GM23338 (cell line): ENCODE results near the gene RPS5. TPM values are rescaled to one million over a fixed set of nuclear protein-coding genes. Genes with fewer than 3 reads are reported as not detected.

ENCODE experiments used
- ATAC-seq: fragments of 200-7000 bp; cut with Tn5 transposase; 3 replicates; pipeline ENCODE4 v1.9.1; 2020
- DNase-seq: peaks from one replicate; pipeline ENCODE4 v3.0.0-alpha.2; 2015; ENCODE audit warnings: low spot score
- H2AFZ ChIP-seq: fragments of 200-600 bp; sonication (generic); 2 replicates; pipeline ENCODE4 v1.8.0; 2016; ENCODE audit warnings: antibody characterized with exemption, mild to moderate bottlenecking, moderate library complexity
- H3F3A ChIP-seq: fragments of 200-600 bp; sonication (generic); replicated peaks from 2 replicates; pipeline ENCODE4 v1.8.0; 2017; ENCODE audit warnings: antibody characterized with exemption, mixed run types, low read depth
- H3K27ac ChIP-seq: fragments of 200-600 bp; sonication (generic); 2 replicates; pipeline ENCODE4 v1.6.1; 2016; ENCODE audit warnings: low read depth
- H3K27me3 ChIP-seq: fragments of 200-600 bp; sonication (generic); 2 replicates; pipeline ENCODE4 v1.8.0; 2016; ENCODE audit warnings: mild to moderate bottlenecking, mixed run types, moderate library complexity; ENCODE audit not compliant: insufficient read depth
- H3K36me3 ChIP-seq: fragments of 200-600 bp; sonication (generic); 2 replicates; pipeline ENCODE4 v1.8.0; 2016; ENCODE audit warnings: mild to moderate bottlenecking; ENCODE audit not compliant: insufficient read depth
- H3K4me1 ChIP-seq: fragments of 200-600 bp; sonication (generic); 2 replicates; pipeline ENCODE4 v1.8.0; 2016; ENCODE audit warnings: mild to moderate bottlenecking, moderate library complexity; ENCODE audit not compliant: insufficient read depth
- H3K4me2 ChIP-seq: fragments of 200-600 bp; sonication (generic); 2 replicates; pipeline ENCODE4 v1.7.1; 2017; ENCODE audit warnings: mixed run types
- H3K4me3 ChIP-seq: fragments of 200-600 bp; sonication (generic); 2 replicates; pipeline ENCODE4 v1.6.1; 2016; ENCODE audit warnings: mixed run types
- H3K79me2 ChIP-seq: fragments of 200-600 bp; sonication (generic); replicated peaks from 2 replicates; pipeline ENCODE4 v1.8.0; 2017; ENCODE audit warnings: mild to moderate bottlenecking; ENCODE audit not compliant: insufficient read depth
- H3K9me2 ChIP-seq: fragments of 200-600 bp; sonication (generic); 2 replicates; pipeline ENCODE4 v1.8.0; 2017; ENCODE audit not compliant: insufficient read depth
- H4K20me1 ChIP-seq: fragments of 200-600 bp; sonication (generic); replicated peaks from 2 replicates; pipeline ENCODE4 v1.8.0; 2017; ENCODE audit warnings: mild to moderate bottlenecking; ENCODE audit not compliant: insufficient read depth
- H3K27ac Mint-ChIP-seq: 2 replicates; pipeline ENCODE4 v1.8.0; 2020; ENCODE audit warnings: inconsistent platforms, mild to moderate bottlenecking, moderate library complexity, mixed read lengths
- H3K27me3 Mint-ChIP-seq: 3 replicates; pipeline ENCODE4 v1.8.0; 2022; ENCODE audit warnings: low read depth, mild to moderate bottlenecking, moderate library complexity, mixed read lengths, inconsistent platforms; ENCODE audit not compliant: insufficient read depth, poor library complexity
- H3K36me3 Mint-ChIP-seq: 3 replicates; pipeline ENCODE4 v1.8.0; 2021; ENCODE audit warnings: low read depth, mild to moderate bottlenecking, inconsistent platforms, moderate library complexity, mixed read lengths
- H3K4me1 Mint-ChIP-seq: 3 replicates; pipeline ENCODE4 v1.8.0; 2020; ENCODE audit warnings: mild to moderate bottlenecking, inconsistent platforms, mixed read lengths
- H3K4me3 Mint-ChIP-seq: 3 replicates; pipeline ENCODE4 v1.8.0; 2021; ENCODE audit warnings: moderate library complexity, mild to moderate bottlenecking, inconsistent platforms, mixed read lengths
- H3K9me3 Mint-ChIP-seq: 3 replicates; pipeline ENCODE4 v1.8.0; 2020; ENCODE audit warnings: moderate library complexity, mild to moderate bottlenecking, inconsistent platforms, mixed read lengths
- CREB1 ChIP-seq: fragments of 250-450 bp; sonication (Bioruptor Pico); IDR thresholded peaks from 2 replicates; pipeline ENCODE4 v1.5.0; 2020; ENCODE audit warnings: low read depth, mild to moderate bottlenecking, moderate library complexity
- EZH2 ChIP-seq: fragments of 200-600 bp; sonication (generic); IDR thresholded peaks from one replicate; pipeline ENCODE4 v1.8.0; 2017; ENCODE audit warnings: antibody characterized with exemption, mild to moderate bottlenecking, low read depth; ENCODE audit not compliant: unreplicated experiment
- EZH2phosphoT487 ChIP-seq: fragments of 200-600 bp; sonication (generic); IDR thresholded peaks from one replicate; pipeline ENCODE4 v1.8.1; 2018; ENCODE audit warnings: antibody characterized with exemption; ENCODE audit not compliant: unreplicated experiment
- JUNB ChIP-seq: IDR thresholded peaks from one replicate; pipeline ENCODE4 v1.6.1; 2016; ENCODE audit warnings: antibody characterized with exemption; ENCODE audit not compliant: unreplicated experiment
- NANOG ChIP-seq: IDR thresholded peaks from 2 replicates; pipeline ENCODE4 v1.6.1; 2016; ENCODE audit warnings: antibody characterized with exemption, borderline replicate concordance
- POLR2AphosphoS5 ChIP-seq: IDR thresholded peaks from 2 replicates; pipeline ENCODE4 v1.6.1; 2016; ENCODE audit warnings: antibody characterized with exemption, low read depth
- STAT1 ChIP-seq: IDR thresholded peaks from one replicate; pipeline ENCODE4 v1.6.1; 2016; ENCODE audit warnings: antibody characterized with exemption; ENCODE audit not compliant: unreplicated experiment
- ZNF114 ChIP-seq: fragments of 250-450 bp; sonication (Bioruptor Pico); IDR thresholded peaks from 2 replicates; pipeline ENCODE4 v1.5.0; 2020; ENCODE audit warnings: mild to moderate bottlenecking, moderate library complexity
- ZNF331 ChIP-seq: fragments of 250-450 bp; sonication (Bioruptor Pico); IDR thresholded peaks from 2 replicates; pipeline ENCODE4 v1.5.0; 2020; ENCODE audit warnings: low read depth, mild to moderate bottlenecking, moderate library complexity
- polyA plus RNA-seq: library from polyadenylated mRNA; unstranded; fragments of >200 nt; fragmentation: Nextera tagmentation; extraction: Ambion mirVana; gene quantifications from 2 replicates; pipeline ENCODE4 v1.2.1, GENCODE V29; 2016
- total RNA-seq: library from RNA; depleted of rRNA; stranded (reverse); fragments of >200 nt; shearing (Covaris generic); gene quantifications from 2 replicates; pipeline ENCODE4 v1.2.3, GENCODE V29; 2014
- TF ChIP-seq, protein P1 (sequence below): IDR thresholded peaks from one replicate; pipeline ENCODE4 v1.6.1; 2018; ENCODE audit warnings: antibody characterized with exemption; ENCODE audit not compliant: unreplicated experiment
- TF ChIP-seq, protein P2 (sequence below), 2 experiments: fragments of 200-600 bp in 1 of 2; sonication (generic) in 1 of 2; conservative IDR thresholded peaks; 2 replicates each; pipeline versions ENCODE4 v1.5.1 to v1.6.1; 2016 to 2017; ENCODE audit warnings: antibody characterized with exemption in 2 of 2, low read depth in 2 of 2, mild to moderate bottlenecking in 2 of 2, moderate library complexity in 1 of 2
- TF ChIP-seq, protein P3 (sequence below): IDR thresholded peaks from 2 replicates; pipeline ENCODE4 v1.6.1; 2016; ENCODE audit warnings: antibody characterized with exemption
- TF ChIP-seq, protein P4 (sequence below): fragments of 250-450 bp; sonication (Bioruptor Pico); IDR thresholded peaks from 2 replicates; pipeline ENCODE4 v1.5.0; 2020; ENCODE audit warnings: mild to moderate bottlenecking, moderate library complexity

RPS5 gene
- total and polyA plus RNA-seq, 2 experiments from 2014 or later: 734 to 2,111 TPM

DNA sequence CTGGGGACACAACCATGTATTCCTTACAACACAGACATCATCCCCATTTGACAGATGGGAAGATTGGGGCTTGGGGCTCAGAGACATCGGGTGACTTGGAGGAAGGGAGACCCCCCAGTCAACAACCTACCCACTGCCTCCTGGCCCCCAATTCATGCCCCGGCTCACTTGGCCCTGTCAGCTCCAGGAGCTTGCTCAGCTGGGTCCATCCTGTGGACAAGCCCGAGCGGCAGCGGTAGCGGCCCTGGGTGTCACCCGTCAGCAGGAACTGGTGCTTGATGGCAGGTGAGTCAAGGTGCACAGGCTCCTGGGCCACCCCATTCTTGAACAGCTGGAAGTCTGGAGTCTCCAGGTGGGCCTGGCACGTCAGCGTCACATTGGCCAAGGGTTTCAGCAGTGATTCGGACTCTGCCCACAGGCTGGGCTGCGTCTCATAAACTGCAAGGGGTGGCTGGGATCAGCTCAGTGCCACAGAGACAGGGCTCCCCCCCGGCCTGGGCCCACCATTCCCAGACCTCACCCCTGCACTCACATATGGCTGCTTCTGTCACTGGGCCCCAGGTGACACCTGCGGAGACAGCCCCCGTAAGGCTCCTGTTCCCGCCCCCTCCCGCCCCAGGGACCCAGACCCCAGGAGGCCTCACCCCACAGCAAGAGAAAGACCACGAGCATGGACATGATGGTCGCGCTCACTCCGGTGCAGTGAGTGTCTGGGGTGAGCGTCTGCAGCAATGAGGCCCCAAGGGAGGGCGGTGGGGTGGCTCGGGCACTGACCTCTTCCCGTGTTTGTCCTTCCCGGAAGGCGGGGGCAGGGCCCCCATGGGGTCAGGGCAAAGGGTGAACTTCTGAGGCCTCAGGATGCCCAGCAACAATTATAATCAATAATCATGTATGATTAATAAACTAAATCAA, 34.1 kb upstream of the RPS5 start, which contains the start of gene A1BG:
Gene A1BG (minus strand): TSS at position 733 of the 912 bp plus-strand sequence. CDS start 55 bp downstream, at position 678.
- Mint-ChIP-seq H3K36me3 (no peaks in the 10 kb centered on the region; the same call in 2 of the 3 replicates), H3K27me3 (peaks cover 5% of the 10 kb centered on the region), H3K27ac (no peak within 1 kb of the TSS), H3K9me3 (no peaks in the 10 kb centered on the region), H3K4me1 (peaks cover 3% of the 10 kb centered on the region; the same call in 2 of the 3 replicates), H3K4me3 (no peak within 1 kb of the TSS; the same call in 2 of the 3 replicates)
- H3F3A ChIP-seq: peaks cover 10% of the 10 kb centered on the region
- DNase-seq (no peak), ATAC-seq (no peak)
- no peaks in the 10 kb centered on the region for H3K9me2 ChIP-seq
- TF ChIP-seq, protein P1, sequence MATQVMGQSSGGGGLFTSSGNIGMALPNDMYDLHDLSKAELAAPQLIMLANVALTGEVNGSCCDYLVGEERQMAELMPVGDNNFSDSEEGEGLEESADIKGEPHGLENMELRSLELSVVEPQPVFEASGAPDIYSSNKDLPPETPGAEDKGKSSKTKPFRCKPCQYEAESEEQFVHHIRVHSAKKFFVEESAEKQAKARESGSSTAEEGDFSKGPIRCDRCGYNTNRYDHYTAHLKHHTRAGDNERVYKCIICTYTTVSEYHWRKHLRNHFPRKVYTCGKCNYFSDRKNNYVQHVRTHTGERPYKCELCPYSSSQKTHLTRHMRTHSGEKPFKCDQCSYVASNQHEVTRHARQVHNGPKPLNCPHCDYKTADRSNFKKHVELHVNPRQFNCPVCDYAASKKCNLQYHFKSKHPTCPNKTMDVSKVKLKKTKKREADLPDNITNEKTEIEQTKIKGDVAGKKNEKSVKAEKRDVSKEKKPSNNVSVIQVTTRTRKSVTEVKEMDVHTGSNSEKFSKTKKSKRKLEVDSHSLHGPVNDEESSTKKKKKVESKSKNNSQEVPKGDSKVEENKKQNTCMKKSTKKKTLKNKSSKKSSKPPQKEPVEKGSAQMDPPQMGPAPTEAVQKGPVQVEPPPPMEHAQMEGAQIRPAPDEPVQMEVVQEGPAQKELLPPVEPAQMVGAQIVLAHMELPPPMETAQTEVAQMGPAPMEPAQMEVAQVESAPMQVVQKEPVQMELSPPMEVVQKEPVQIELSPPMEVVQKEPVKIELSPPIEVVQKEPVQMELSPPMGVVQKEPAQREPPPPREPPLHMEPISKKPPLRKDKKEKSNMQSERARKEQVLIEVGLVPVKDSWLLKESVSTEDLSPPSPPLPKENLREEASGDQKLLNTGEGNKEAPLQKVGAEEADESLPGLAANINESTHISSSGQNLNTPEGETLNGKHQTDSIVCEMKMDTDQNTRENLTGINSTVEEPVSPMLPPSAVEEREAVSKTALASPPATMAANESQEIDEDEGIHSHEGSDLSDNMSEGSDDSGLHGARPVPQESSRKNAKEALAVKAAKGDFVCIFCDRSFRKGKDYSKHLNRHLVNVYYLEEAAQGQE: no peak
- TF ChIP-seq JUNB (no peak), ZNF331 (no peak), POLR2AphosphoS5 (no peak), ZNF114 (no peak), EZH2 (no peak), NANOG (no peak), STAT1 (no peak), CREB1 (CRISPR knock-in tag) (no peak), EZH2phosphoT487 (no peak)
- TF ChIP-seq, protein P2, sequence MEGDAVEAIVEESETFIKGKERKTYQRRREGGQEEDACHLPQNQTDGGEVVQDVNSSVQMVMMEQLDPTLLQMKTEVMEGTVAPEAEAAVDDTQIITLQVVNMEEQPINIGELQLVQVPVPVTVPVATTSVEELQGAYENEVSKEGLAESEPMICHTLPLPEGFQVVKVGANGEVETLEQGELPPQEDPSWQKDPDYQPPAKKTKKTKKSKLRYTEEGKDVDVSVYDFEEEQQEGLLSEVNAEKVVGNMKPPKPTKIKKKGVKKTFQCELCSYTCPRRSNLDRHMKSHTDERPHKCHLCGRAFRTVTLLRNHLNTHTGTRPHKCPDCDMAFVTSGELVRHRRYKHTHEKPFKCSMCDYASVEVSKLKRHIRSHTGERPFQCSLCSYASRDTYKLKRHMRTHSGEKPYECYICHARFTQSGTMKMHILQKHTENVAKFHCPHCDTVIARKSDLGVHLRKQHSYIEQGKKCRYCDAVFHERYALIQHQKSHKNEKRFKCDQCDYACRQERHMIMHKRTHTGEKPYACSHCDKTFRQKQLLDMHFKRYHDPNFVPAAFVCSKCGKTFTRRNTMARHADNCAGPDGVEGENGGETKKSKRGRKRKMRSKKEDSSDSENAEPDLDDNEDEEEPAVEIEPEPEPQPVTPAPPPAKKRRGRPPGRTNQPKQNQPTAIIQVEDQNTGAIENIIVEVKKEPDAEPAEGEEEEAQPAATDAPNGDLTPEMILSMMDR (conservative IDR thresholded peaks at IDR 0.05; ENCODE audit: low read depth in 2 of 2): no peak
- TF ChIP-seq, protein P3, sequence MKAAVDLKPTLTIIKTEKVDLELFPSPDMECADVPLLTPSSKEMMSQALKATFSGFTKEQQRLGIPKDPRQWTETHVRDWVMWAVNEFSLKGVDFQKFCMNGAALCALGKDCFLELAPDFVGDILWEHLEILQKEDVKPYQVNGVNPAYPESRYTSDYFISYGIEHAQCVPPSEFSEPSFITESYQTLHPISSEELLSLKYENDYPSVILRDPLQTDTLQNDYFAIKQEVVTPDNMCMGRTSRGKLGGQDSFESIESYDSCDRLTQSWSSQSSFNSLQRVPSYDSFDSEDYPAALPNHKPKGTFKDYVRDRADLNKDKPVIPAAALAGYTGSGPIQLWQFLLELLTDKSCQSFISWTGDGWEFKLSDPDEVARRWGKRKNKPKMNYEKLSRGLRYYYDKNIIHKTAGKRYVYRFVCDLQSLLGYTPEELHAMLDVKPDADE: no peak
- TF ChIP-seq, protein P4, sequence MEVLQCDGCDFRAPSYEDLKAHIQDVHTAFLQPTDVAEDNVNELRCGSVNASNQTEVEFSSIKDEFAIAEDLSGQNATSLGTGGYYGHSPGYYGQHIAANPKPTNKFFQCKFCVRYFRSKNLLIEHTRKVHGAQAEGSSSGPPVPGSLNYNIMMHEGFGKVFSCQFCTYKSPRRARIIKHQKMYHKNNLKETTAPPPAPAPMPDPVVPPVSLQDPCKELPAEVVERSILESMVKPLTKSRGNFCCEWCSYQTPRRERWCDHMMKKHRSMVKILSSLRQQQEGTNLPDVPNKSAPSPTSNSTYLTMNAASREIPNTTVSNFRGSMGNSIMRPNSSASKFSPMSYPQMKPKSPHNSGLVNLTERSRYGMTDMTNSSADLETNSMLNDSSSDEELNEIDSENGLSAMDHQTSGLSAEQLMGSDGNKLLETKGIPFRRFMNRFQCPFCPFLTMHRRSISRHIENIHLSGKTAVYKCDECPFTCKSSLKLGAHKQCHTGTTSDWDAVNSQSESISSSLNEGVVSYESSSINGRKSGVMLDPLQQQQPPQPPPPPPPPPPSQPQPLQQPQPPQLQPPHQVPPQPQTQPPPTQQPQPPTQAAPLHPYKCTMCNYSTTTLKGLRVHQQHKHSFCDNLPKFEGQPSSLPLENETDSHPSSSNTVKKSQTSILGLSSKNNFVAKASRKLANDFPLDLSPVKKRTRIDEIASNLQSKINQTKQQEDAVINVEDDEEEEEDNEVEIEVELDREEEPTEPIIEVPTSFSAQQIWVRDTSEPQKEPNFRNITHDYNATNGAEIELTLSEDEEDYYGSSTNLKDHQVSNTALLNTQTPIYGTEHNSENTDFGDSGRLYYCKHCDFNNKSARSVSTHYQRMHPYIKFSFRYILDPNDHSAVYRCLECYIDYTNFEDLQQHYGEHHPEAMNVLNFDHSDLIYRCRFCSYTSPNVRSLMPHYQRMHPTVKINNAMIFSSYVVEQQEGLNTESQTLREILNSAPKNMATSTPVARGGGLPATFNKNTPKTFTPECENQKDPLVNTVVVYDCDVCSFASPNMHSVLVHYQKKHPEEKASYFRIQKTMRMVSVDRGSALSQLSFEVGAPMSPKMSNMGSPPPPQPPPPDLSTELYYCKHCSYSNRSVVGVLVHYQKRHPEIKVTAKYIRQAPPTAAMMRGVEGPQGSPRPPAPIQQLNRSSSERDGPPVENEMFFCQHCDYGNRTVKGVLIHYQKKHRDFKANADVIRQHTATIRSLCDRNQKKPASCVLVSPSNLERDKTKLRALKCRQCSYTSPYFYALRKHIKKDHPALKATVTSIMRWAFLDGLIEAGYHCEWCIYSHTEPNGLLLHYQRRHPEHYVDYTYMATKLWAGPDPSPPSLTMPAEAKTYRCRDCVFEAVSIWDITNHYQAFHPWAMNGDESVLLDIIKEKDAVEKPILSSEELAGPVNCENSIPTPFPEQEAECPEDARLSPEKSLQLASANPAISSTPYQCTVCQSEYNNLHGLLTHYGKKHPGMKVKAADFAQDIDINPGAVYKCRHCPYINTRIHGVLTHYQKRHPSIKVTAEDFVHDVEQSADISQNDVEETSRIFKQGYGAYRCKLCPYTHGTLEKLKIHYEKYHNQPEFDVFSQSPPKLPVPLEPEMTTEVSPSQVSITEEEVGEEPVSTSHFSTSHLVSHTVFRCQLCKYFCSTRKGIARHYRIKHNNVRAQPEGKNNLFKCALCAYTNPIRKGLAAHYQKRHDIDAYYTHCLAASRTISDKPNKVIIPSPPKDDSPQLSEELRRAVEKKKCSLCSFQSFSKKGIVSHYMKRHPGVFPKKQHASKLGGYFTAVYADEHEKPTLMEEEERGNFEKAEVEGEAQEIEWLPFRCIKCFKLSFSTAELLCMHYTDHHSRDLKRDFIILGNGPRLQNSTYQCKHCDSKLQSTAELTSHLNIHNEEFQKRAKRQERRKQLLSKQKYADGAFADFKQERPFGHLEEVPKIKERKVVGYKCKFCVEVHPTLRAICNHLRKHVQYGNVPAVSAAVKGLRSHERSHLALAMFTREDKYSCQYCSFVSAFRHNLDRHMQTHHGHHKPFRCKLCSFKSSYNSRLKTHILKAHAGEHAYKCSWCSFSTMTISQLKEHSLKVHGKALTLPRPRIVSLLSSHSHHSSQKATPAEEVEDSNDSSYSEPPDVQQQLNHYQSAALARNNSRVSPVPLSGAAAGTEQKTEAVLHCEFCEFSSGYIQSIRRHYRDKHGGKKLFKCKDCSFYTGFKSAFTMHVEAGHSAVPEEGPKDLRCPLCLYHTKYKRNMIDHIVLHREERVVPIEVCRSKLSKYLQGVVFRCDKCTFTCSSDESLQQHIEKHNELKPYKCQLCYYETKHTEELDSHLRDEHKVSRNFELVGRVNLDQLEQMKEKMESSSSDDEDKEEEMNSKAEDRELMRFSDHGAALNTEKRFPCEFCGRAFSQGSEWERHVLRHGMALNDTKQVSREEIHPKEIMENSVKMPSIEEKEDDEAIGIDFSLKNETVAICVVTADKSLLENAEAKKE (CRISPR knock-in tag): no peak
- H3K4me1 ChIP-seq: no peaks in the 10 kb centered on the region; the same call in 1 of the 2 replicates
- no peak within 1 kb of the TSS for H3K4me2 ChIP-seq
- no peak within 1 kb of the TSS for H3K4me3 ChIP-seq
- no peak within 1 kb of the TSS for H2AFZ ChIP-seq
- H3K79me2 ChIP-seq: no peaks in the 10 kb centered on the region
- no peaks in the 10 kb centered on the region for H3K36me3 ChIP-seq
- no peak within 1 kb of the TSS for H3K27ac ChIP-seq
- H3K27me3 ChIP-seq: peaks cover 47% of the 10 kb centered on the region
- H4K20me1 ChIP-seq: no peaks in the 10 kb centered on the region; the same call in 1 of the 2 replicates
